ENCODE measurements around the gene GNPAT. TPM values are rescaled to one million over a fixed set of nuclear protein-coding genes. Genes with fewer than 3 reads are reported as not detected.
"Not testable (repeated sequence)": the region's sequence is repeated elsewhere in the genome, so short reads cannot be mapped to it uniquely, and the experiment has no call there.

The GNPAT gene
- polyA plus RNA-seq, 5 donors: 61.1 to 86.4 (median 76.9) TPM

DNA sequence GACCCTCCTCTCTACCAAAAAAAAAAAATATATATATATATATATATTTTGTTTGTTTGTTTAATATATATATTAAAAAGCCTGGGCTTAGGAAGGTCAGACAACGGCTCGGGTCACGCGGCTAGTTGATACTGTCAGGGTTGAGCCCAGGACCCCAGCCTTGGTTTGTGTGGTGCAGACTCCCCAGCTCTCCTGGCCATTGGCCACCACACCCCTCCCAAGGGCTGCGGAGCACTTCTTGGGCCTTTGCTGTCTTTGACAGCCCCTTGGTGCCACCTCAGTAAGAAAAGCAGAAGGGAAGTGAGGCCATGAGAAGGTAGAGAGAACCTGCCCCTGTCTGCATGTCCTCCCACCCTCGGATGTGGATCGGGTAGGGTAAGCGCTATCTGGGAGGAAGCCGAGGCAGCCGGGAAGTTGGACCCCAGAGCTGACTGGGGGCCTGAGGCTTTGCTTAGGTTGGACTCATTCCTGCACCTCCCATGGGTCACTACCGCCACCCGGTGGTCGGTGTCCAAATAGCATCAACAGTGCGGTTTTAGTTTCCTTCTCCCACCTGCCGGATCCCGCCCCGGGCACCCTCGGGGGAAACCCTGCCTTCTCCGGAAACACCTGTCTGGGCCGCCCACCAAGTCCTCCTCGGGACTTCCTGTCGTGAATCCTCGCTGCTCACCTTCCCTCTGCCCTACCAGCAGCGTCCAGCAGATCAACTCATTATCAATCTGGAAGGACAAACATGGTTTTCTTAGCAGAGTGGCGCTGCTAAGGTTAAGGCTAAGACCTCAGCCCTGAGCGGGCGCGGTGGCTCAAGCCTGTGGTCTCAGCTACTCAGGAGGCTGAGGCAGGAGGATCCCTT is 29.8 kb upstream of the GNPAT start:
- DNase-seq: peak; percentile 67 to 72

GRCh38 chr1:231212301-231212700 is 28.7 kb upstream of the GNPAT start:
- DNase-seq: not testable (repeated sequence)

DNA sequence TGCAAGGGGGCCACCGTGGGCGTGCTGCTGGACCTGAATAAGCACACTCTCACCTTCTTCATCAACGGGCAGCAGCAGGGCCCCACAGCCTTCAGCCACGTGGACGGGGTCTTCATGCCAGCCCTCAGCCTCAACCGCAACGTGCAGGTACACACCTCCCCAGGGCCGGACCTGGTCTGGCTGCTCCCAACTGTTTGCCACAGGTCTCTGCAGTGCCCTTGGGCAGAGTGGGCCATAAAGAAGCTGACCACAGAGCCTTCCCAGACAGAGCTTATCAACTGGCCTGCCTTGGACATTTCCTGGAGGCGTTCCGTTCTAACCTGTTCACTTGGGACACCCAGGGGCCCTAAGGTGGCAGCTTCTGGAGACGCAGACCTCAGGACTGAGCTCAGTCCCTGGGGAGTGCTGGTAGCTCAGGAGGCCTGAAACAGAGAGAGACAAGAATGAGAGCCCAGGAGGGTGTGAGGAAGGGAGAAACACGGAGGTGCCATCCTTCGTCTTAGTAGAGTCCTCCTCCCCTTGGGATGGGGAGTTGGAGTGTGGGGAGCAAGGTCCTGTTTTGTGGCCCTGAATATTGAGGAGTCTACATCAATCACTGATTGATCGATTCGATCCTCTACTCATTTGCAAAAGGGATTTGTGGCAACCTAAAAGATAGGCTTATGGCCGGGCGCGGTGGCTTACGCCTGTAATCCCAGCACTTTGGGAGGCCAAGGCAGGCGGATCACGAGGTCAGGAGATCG is 27.0 kb upstream of the GNPAT start:
- no peak for DNase-seq

- no peak for DNase-seq
Measured at GRCh38 chr1:231214918-231215680, 25.9 kb upstream of the GNPAT start.

GRCh38 chr1:231215681-231216385 is 25.2 kb upstream of the GNPAT start:
- DNase-seq: no peak

- DNase-seq: no peak
Measured at GRCh38 chr1:231216498-231216897, 24.5 kb upstream of the GNPAT start.

- no peak for DNase-seq
Measured at GRCh38 chr1:231217056-231217455, 24.0 kb upstream of the GNPAT start.

- no peak for DNase-seq
Measured at GRCh38 chr1:231218078-231218477, 22.9 kb upstream of the GNPAT start.

- DNase-seq: no peak
Measured at GRCh38 chr1:231219422-231220401, 21.3 kb upstream of the GNPAT start.

DNA sequence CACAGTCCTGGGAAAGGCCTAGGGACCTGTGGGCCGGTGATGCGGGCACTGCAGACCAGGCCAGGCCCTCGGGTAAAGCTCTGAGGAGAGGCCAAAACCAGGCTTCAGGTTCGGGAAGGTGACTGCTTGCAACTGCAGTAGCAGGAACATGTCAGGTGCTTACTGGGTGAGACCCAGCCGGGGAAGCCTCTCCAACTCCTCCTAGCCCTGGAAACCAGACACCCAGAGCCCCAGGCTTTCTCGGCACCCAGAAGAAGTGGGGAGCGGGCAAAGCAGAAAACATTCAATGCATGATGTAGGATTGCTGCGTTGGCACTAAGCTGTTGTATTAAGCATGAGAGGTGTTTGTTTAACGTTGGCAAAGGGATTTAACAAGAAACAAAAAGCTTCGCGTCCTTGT is 20.2 kb upstream of the GNPAT start:
- DNase-seq: no peak

DNA sequence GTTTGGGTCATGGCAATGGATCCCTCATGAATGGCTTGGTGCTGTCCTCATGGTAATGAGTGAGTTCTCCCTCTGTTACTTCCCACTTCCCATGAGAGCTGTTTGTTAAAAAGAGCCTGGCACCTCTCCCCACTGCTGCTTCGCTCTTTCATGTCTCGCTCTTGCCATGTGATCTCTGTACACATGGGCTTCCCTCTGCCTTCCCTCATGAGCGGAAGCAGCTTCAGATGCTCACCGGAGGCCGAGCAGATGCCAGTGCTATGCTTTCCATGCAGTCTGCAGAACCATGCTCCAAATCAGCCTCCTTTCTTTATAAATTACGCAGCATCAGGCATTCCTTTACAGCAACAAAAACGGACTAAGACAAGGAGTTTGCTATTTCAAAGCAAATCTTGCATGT is 14.9 kb upstream of the GNPAT start:
- DNase-seq: no peak

GRCh38 chr1:231231511-231231910 is 9.5 kb upstream of the GNPAT start:
- DNase-seq: no peak

DNA sequence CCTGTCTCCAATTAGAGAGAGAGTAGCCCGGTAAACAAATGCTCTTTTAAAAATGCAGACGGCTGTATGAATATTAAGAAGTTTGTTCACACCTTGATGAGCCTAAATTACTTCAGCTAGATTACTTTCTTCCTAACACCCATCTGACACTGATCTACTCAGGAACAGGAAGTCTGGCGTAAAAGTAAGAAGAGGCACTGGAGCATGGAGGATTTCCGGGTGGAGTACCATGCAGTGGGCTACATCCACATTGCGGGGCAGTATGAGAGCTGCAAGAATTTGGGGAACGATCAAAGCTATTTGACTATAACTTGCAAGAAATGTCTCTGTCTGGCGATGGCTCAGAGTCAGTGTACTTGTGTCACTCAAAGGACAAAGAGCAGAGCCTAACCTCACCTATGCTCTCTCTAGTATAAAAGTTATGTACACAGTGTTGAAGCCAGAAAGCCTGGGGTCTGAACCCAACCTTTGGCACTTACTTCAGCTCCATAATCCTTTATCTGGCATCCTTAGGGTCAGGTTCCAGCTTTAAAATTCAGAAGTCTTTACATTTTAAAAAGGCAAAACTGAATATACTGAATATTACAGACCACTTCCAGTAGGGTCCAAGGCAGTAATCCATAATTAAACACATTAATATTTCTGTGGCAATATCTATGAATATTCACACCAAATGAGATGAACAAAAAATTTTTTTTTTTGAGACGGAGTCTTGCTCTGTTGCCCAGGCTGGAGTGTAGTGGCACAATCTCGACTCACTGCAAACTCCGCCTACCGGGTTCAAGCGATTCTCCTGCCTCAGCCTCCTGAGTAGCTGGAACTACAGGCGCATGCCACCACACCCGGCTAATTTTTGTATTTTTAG is 7.9 kb upstream of the GNPAT start:
- no peak for DNase-seq

GRCh38 chr1:231233735-231234417 is 7.1 kb upstream of the GNPAT start:
- DNase-seq: peak; percentile 13

DNA sequence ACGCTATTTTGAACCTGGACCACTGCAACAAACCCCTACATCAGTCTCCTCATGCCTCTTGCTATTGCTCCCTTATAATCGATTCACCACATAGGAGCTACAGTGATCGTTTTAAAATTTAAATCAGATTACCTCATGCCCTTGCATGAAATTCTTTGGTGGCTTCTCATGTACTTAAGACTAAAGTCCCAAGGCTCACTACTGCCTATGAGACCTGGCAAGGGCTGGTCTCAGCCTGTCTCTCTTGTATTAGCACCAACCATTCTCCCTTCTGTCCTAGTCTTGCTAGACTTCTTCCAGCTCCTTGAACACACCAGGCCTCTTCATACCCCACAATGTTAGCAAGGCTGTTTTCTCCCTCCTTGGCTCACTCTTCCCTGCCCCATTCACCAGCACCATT is 6.5 kb upstream of the GNPAT start:
- DNase-seq: no peak

- DNase-seq: no peak
Measured at GRCh38 chr1:231235526-231236207, 5.3 kb upstream of the GNPAT start.

DNA sequence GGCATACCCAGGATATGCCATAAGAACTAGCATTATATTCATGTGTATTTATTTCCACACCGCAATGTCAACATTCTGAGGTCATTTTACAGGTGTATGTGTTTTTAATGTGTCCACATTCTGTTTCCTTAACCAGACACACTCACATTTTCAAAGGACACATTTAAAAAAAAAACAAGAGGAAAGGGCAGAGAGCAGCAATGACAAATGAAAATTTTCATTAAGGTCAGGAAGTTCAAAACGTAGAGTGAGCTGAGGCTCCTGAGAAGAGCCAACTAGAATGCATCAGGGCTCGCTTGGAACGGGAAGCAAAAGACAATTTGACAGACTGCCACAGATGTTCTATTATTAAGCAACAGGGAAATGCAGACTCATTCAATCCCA is 4.8 kb upstream of the GNPAT start:
- DNase-seq: no peak

DNA sequence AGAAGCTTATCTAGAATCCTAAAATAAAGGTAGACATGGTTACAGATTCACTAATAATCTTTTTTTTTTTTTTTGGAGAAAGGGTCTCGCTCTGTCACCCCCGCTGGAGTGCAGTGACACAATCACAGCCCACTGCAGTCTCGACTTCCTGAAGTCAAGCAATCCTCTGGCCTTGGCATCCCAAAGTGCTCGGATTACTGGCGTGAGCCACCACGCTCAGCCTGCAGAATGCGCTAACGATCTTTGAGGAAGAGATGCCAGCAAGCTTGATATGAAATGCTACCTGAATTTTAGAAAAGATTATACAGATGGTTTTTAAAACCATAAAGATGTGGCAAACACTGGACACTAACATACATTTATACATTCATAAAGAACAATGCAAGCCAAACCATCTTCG is 4.1 kb upstream of the GNPAT start:
- no peak for DNase-seq
